ENCODE data around the gene AIF1. TPM values are rescaled to one million over a fixed set of nuclear protein-coding genes. Genes with fewer than 3 reads are reported as not detected.

Gene AIF1
- polyA plus RNA-seq, 12 donors, result 12.8 to 39.9 (median 18.8) TPM; not detected in 1

DNA sequence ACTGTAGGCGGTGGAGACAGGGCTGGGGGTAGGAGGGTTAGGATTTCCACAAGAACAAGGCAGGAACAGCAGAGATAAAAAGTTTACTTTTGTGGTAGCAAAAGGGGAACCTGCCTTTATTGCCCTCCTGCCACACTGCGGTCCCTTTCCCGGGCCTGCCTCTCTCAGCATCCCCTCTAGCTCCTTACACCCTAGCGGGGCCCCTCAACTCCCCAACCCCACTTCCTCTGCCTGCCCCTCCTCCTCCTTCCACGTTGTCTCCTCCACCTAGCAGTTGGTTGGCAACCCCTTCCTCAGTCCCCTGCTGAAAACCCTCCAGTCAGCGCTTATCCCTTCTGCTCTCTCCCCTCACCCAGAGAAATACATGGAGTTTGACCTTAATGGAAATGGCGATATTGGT is 714 bp downstream of the AIF1 start:
- no peak for DNase-seq

DNA sequence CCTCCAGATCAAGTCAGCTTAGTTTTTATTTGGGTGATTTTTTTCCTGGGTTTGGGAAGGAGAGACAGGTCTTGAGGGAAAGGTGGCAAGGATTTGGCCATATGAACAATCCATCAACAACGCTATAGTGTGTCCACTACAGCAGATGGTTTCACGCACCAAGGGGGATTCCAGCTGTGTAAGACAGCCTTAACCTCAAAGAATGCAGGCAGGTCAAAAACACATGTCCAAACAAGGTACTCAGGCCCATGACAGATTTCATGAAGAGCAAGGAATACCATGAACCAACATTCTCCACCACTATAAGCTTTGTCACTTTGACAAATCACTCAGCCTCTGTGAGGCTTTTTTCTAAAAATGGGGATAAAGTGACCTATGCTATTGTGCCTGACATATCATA is 2.0 kb downstream of the AIF1 start:
- DNase-seq, result no peak

DNA sequence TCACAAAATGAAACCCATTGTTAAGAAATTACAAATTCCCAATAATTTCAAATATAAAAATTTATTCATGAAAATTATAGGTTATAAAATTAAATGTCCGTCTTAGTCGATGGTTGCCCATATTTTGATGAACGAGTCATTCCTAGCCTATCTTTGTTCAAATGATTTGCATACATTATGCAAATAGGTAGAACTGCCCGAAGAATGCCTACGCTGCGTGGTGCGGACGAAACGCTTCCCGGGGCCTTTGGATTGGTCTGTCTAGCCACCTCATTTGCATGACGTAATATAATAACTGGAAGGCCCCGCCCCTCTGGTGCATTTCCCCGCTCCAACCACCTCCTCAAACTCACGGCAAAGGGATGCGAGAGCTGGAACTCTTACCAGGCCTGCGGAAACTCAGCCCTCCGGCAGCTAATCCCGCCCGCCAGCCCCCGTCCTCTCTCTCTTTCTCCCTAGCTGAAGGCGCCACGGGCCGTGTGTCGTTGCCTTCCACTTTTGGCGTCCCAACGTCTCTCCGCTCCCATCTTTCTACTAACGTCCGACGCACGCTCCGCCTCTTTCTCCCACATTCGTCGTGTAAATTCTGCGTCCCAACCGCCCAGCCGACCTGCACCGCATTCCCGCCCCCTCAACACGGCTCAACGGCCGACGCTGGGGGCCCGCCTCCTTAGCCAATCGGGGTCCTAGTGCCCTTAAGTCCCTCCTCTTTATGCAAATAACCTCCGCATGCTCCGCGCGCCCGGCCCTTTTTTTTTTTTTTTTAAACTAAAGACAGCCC is 5.0 kb downstream of the AIF1 start:
- peak; percentile 99 for DNase-seq

DNA sequence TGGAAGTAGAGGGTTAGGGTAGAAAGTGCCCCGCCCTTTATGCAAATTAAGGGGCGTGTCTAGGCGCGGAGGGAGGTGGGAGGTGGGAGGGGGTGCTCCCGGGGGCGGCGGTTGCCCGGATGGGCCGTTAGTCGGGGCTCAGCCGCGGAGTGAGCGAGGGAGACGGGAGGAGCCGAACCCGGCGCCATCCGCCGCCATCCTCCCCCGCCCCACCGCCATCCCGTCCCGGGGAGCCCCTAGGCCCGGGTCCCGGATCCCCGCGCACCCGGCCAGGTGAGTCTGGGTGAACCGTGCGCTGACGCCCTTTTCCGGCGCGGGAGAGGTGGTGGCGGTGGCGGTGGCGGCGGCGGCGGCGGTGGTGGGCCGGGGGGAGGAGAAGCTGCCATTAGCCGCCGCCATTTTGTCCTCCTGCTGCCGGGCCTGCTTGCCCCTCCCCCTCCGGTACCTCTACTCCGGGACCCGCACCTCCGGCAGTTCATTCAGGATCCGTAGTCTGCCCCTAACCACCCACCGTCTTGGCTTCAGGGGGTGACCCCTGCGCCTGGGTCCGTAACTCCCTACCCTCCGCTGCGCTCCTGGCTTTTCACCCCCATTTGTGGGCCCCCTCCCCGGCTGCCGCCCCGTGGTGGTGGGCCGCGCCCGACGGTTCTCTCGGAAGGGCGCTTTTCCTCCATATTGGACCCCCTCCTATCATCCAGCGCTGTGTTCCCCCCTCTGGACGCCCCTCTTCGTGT is 5.7 kb downstream of the AIF1 start, which contains the start of gene PRRC2A:
PRRC2A (plus strand) TSS at position 130 of the 734 bp plus-strand sequence. CDS start 2,075 bp downstream, outside the sequence.
- DNase-seq, result peak; percentile 73

DNA sequence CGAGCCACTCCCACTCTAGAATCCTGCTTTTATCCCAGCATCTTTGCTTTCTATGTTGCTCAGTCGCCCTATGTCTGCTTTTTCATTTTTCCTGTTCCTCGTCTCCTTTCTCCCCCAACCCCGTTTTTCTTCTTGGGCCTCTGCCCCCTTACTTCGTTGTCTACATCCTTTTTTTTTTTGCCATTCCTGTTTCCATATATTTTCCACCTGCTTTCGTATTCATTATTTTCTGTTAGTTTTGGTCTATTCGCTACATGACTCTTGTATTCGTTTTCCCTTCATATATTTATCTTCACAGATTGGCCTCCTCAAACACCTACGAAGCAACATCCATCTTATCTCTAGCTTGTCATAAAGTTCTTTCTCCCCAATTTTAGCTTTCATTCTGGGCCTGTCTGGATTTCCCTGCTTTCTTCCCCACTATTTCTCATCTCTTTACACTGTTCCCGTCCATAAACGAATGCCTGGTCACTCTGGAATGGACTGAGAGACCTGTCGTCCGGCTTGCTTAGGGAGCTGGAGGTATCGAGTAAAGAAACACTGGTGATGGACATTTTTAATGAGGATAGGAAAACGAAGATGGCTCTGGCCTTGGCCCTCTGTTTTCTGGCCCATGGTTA is 6.4 kb downstream of the AIF1 start:
- DNase-seq, result no peak

DNA sequence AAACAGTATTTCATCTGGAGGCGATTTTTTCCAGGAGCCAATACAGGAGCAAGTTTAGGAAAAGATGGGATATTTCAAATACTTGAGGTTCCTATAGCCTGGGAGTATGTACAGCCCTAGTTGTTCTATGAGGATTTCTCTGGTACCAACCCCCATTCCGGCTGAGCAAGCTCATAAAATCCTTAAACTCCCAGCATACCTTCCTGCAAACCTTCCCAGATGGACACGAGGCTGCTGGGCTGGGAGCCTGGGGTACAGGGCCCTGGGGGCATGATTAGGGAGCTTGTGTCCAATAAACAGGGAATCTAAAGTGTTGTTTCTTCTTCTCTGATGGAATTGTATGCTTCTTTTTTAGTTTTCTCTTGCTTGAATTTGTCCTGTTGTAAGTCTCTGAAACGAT is 7.0 kb downstream of the AIF1 start:
- no peak for DNase-seq

DNA sequence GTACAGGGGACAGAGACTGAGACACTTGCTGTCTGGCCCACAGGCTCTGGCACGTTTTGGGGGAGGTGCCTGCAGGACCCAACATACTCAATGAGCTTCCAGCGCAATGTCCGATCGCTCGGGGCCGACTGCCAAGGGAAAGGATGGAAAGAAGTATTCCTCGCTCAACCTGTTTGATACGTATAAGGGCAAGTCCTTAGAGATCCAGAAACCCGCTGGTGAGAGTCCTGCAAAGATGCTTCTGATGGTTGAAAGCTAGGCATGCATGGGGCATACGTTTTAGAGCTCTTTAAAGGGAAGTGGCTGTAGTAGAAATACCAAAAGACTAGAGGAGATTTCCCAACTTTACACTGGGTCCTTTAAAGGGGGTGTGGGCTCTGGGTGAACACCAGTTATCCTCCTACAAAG is 7.7 kb downstream of the AIF1 start:
- DNase-seq, result no peak

DNA sequence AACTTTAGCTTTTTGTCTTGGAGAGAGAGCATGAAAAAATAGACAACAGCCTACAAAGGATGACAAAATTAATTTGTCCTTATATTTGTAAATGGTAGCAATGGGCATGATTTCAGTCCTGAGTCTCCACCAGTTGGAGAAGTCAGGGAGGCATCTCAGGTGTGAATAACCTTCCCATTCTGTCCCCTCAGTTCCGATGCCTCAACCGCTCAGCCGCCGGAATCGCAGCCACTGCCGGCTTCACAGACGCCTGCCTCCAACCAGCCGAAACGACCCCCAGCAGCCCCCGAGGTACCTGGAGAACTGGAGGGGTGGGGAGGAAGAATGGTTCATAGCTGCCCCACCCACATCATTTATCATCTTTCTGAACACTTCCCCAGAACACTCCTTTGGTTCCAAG is 9.0 kb downstream of the AIF1 start:
- no peak for DNase-seq

DNA sequence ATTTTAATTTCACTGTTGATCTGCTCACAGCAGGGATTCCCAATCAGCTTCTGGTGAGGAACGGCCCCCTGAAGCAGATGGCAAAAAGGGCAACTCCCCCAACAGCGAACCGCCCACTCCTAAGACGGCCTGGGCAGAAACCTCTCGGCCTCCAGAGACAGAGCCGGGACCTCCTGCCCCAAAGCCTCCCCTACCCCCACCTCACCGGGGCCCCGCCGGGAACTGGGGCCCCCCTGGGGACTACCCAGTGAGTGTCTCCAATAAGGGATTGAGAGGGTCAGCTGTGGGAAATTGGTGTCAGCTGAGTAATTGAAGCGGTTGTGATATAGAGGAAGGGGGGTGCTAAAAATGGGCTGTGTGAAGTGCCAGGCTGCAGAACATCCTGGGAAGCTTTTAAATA is 11.9 kb downstream of the AIF1 start:
- DNase-seq, result no peak

DNA sequence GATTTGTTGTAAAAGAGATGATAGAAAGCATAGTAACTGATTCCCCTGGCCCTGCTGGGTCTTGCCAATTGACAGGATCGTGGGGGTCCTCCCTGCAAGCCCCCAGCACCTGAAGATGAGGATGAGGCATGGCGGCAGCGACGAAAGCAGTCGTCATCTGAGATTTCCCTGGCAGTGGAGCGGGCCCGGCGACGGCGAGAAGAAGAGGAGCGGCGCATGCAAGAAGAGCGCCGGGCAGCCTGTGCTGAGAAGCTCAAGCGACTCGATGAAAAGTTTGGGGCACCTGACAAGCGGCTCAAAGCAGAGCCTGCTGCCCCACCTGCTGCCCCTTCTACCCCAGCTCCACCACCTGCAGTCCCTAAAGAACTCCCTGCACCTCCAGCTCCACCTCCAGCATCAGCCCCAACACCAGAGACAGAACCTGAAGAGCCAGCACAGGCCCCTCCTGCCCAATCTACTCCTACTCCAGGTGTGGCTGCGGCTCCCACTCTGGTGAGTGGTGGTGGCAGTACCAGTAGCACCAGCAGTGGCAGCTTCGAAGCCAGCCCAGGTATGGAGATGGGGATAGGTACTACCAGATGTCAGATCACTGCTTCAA is 12.8 kb downstream of the AIF1 start:
- no peak for DNase-seq

DNA sequence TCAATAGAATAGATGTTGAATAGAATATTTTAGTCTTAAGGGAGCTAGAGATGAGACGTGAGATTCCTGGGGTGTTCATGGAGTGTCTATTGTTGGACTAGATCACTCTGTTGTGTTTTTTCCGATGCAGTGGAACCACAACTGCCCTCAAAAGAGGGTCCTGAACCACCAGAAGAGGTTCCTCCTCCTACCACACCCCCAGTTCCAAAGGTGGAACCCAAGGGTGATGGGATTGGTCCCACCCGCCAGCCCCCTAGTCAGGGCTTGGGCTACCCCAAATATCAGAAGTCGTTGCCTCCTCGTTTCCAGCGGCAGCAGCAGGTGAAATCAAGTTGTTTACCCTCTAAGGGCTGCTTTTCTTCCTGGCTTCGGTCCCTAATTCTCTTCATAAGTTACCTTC is 14.0 kb downstream of the AIF1 start:
- no peak for DNase-seq

DNA sequence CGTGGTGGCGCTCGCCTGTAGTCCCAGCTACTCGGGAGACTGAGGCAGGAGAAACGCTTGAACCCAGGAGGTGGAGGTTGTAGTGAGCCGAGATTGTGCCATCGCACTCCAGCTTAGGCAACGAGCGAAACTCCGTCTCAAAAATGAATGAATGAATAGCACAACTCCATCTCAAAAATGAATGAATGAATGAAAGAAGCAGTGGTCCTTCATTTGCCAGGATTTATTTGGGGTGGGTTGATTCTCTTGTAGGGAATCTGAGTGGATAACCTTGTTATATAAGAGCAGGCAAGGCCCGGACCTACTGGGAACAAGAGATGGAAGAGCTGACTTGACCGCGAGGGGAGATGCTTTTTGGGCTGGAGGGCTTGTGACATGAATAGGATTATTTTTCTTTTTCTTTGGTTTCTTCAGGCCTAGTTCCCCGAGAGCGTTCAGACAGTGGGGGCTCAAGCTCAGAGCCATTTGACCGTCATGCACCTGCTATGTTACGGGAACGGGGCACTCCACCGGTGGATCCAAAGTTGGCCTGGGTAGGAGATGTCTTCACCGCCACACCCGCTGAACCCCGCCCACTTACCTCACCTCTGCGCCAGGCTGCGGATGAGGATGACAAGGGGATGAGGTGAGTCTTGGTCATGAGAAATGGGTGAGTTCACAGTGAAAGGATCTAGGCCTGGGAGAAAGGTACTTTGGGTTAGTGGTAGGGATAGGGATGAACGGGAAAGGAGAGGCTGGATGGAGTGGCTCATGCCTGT is 15.3 kb downstream of the AIF1 start:
- DNase-seq, result no peak

DNA sequence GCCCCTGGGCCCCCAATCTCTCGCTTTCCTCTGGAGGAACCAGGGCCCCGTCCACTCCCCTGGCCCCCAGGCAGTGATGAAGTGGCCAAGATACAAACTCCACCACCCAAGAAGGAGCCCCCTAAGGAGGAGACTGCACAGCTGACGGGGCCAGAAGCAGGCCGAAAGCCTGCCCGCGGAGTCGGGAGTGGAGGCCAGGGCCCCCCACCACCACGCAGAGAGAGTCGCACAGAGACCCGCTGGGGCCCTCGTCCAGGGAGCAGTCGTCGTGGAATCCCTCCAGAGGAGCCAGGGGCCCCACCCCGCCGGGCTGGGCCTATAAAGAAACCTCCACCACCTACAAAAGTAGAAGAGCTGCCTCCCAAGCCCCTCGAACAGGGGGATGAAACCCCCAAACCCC is 16.2 kb downstream of the AIF1 start:
- no peak for DNase-seq

DNA sequence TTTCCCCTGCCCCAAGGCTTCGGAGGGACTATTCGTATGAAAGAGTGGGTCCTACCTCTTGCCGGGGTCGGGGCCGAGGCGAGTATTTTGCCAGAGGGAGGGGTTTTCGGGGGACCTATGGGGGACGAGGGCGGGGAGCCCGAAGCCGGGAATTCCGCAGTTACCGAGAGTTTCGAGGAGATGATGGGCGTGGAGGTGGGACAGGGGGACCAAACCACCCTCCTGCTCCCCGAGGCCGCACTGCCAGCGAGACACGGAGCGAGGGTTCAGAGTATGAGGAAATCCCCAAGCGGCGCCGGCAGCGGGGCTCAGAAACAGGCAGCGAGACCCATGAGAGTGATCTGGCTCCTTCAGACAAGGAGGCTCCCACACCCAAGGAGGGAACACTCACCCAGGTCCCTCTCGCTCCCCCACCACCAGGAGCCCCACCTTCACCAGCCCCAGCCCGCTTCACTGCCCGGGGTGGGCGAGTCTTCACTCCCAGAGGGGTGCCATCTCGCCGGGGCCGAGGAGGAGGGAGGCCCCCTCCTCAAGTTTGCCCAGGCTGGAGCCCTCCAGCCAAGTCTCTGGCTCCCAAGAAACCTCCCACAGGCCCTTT is 16.7 kb downstream of the AIF1 start:
- DNase-seq, result no peak

DNA sequence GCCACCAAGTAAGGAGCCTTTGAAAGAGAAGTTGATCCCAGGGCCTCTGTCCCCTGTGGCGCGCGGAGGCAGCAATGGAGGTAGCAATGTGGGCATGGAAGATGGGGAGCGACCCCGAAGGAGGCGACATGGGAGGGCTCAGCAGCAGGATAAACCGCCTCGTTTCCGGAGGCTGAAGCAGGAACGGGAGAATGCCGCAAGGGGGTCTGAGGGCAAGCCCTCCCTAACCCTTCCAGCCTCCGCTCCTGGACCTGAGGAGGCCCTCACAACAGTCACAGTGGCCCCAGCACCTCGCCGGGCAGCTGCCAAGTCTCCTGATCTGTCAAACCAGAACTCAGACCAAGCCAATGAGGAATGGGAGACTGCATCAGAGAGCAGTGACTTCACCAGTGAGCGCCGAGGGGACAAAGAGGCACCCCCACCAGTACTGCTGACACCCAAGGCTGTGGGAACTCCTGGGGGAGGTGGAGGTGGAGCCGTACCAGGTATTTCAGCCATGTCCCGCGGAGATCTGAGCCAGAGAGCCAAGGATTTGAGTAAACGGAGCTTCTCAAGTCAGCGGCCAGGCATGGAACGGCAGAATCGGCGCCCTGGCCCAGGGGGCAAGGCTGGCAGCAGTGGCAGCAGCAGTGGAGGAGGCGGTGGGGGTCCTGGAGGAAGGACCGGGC is 17.4 kb downstream of the AIF1 start:
- DNase-seq, result no peak

DNA sequence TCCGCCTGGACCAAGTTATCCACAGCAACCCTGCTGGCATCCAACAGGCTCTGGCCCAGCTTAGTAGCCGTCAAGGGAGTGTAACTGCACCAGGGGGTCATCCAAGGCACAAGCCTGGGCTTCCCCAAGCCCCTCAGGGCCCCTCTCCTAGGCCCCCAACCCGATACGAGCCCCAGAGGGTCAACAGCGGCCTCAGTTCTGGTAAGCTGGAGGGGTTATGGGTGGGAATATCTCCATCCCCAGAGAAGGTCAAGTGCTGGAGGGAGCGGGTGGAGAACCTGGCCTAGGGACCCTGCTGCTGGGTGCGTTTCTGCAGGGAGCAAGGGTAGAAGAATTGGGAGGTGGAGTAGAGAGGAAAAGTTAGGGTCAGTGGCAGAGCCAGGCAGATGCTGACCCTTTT is 18.4 kb downstream of the AIF1 start:
- DNase-seq, result no peak

DNA sequence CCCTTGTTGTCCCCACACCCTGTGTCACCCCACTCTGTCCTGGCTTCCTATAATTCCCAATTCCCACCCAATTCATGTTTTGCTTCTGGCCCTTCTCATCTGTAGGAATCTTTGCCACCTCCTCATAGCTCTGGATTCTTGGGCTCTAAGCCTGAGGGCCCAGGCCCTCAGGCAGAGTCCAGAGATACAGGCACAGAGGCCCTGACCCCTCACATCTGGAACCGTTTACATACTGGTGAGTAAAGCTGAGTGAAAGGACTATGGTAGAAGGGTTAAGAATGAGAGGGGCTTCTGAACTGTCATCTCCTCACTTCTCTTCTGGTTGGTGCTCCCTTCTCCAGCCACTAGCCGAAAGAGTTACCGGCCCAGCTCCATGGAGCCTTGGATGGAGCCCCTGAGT is 19.1 kb downstream of the AIF1 start:
- no peak for DNase-seq

DNA sequence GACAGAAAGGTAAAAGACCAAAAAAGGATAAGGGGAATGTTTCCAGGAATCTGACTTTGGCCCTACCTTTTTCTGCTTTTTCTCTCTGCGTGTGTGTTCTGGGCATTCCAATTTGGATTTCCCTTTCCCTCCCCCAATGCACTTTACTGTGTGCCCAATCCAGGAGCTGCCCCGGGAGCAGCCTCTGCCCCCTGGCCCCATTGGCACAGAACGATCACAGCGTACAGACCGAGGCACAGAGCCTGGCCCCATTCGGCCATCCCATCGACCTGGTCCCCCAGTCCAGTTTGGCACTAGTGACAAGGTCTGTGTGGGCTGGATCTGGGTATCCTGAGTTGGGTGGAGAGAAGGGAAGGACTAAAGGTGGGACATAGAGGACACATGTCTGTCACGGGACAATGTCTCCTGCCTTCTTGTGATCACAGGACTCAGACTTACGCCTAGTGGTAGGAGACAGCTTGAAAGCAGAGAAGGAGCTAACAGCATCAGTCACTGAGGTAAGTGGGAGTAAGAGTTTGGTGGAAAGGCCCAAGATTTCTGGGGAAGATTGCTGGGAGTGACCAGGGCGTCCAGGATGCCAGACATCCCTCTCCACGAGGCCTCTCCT is 20.0 kb downstream of the AIF1 start:
- DNase-seq, result no peak

DNA sequence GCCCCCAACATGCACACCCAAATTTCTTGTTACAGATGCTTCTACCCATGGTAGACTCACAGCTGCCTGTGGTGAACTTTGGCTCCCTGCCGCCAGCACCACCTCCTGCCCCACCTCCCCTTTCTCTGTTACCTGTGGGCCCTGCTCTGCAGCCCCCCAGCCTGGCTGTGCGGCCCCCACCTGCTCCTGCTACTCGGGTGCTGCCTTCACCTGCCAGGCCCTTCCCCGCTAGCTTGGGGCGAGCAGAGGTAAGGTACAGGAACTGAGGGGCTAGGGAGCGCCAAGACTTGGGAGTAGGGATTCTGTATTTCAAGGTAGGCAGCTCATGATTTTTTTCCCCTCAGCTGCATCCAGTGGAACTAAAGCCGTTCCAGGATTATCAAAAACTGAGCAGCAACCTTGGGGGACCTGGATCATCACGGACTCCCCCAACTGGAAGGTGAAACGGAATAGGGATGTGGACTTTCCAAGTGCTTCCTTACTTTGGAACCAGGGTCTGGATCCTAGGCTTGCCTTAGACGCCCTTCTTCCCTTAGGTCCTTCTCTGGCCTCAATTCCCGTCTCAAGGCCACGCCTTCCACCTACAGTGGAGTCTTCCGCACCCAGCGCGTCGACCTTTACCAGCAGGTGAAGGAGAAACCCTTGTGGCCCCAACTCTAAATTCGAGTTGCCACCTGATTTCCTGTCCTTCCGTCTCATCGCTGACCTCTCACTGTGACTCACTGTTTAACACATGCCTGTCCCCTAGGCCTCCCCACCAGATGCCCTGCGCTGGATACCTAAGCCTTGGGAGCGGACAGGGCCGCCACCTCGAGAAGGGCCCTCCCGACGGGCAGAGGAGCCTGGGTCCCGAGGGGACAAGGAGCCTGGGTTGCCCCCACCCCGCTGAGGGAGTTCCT is 21.9 kb downstream of the AIF1 start:
- DNase-seq, result no peak
